ENCODE data around the gene PITPNM3.

Gene PITPNM3

DNA sequence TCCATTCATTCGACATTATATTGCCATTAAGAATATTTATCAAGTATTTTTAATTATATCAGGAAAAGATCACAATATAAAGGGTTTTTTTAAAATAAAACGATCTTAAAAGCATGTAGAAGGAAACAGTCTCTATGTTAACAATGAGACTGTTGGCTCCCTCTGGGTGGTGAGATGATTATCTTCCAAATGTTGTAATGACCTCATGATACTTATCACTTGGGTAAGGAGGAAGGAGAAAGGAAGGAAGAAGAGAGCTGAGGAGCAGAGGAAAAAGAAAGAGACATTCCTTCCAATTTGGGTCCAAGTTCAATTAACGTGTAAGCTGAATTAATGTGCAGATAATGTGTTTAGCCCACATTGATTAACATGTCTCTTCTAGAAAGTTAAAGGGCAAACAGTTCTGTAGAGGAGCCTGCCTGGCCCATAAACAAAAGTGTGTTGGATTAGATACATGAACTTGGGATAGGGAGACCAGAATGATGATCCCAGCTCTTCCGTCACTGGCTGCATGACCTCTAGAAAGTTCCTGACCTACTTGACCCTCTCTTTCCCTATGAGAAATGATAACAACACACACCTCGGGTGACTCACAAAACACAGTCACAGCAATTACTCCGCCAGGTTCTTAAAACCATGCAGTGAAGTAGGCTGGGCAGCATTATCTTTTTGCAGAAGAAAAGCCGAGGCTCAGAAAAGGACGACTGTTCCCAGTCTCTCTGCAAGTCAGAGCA lies 80.1 kb downstream of the PITPNM3 start:
- no peak overlapping the region for H3K27ac ChIP-seq (ENCODE audit: low read depth, low read length)
- no peaks in the 10 kb centered on the region for H3K27me3 ChIP-seq (ENCODE audit: control insufficient read depth, insufficient read depth, low read length)
- no peak overlapping the region for H3K4me3 ChIP-seq (ENCODE audit: low read depth, low read length)
- H3K9ac ChIP-seq (ENCODE audit: low read length): no peak overlapping the region
- H3K4me1 ChIP-seq (ENCODE audit: control insufficient read depth, insufficient read depth, low read length): peaks cover 41% of the 10 kb centered on the region
- no peaks in the 10 kb centered on the region for H3K9me3 ChIP-seq (ENCODE audit: control insufficient read depth, insufficient read depth, low read depth, low read length)
- no peaks in the 10 kb centered on the region for H3K36me3 ChIP-seq (ENCODE audit: control insufficient read depth, insufficient read depth, low read length)

DNA sequence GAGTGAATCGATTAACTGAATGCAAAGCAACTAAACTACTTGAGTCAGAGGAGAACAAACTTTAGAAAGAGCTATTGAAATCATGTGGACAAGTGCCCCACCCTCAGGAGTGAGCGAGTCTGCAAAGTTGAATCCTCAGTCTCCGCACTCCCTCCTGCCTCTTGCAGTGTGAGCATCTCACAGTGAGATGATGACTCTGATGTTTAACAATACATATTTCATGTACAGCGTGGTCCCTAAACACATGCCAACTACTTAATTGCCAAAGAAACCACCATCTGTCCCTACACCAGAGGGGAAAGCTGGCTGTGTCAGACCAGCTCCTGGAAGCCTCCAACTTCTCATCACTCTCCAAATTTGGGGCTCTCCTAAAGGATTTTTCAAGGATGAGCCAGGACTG lies 80.9 kb downstream of the PITPNM3 start:
- no peaks in the 10 kb centered on the region for H3K27me3 ChIP-seq (ENCODE audit: control insufficient read depth, insufficient read depth, low read length)
- H3K4me3 ChIP-seq (ENCODE audit: low read depth, low read length): no peak overlapping the region
- H3K9me3 ChIP-seq (ENCODE audit: control insufficient read depth, insufficient read depth, low read depth, low read length): no peaks in the 10 kb centered on the region
- H3K27ac ChIP-seq (ENCODE audit: low read depth, low read length): no peak overlapping the region
- H3K36me3 ChIP-seq (ENCODE audit: control insufficient read depth, insufficient read depth, low read length): no peaks in the 10 kb centered on the region
- no peak overlapping the region for H3K9ac ChIP-seq (ENCODE audit: low read length)
- H3K4me1 ChIP-seq (ENCODE audit: control insufficient read depth, insufficient read depth, low read length): peaks cover 43% of the 10 kb centered on the region

- Histone ChIP-seq H3K4me1 (ENCODE audit: control insufficient read depth, insufficient read depth, low read length) (peaks cover 38% of the 10 kb centered on the region), H3K27ac (ENCODE audit: low read depth, low read length) (no peak overlapping the region), H3K36me3 (ENCODE audit: control insufficient read depth, insufficient read depth, low read length) (no peaks in the 10 kb centered on the region), H3K9ac (ENCODE audit: low read length) (no peak overlapping the region), H3K9me3 (ENCODE audit: control insufficient read depth, insufficient read depth, low read depth, low read length) (no peaks in the 10 kb centered on the region), H3K4me3 (ENCODE audit: low read depth, low read length) (no peak overlapping the region), H3K27me3 (ENCODE audit: control insufficient read depth, insufficient read depth, low read length) (no peaks in the 10 kb centered on the region)
Observed at GRCh38 chr17:6474906-6475305, 81.4 kb downstream of the PITPNM3 start.

- Histone ChIP-seq H3K27me3 (ENCODE audit: control insufficient read depth, insufficient read depth, low read length) (no peaks in the 10 kb centered on the region), H3K9ac (ENCODE audit: low read length) (no peak overlapping the region), H3K36me3 (ENCODE audit: control insufficient read depth, insufficient read depth, low read length) (no peaks in the 10 kb centered on the region), H3K4me3 (ENCODE audit: low read depth, low read length) (no peak overlapping the region), H3K9me3 (ENCODE audit: control insufficient read depth, insufficient read depth, low read depth, low read length) (no peaks in the 10 kb centered on the region), H3K27ac (ENCODE audit: low read depth, low read length) (no peak overlapping the region), H3K4me1 (ENCODE audit: control insufficient read depth, insufficient read depth, low read length) (peaks cover 35% of the 10 kb centered on the region)
Observed at GRCh38 chr17:6474376-6474775, 82.0 kb downstream of the PITPNM3 start.

DNA sequence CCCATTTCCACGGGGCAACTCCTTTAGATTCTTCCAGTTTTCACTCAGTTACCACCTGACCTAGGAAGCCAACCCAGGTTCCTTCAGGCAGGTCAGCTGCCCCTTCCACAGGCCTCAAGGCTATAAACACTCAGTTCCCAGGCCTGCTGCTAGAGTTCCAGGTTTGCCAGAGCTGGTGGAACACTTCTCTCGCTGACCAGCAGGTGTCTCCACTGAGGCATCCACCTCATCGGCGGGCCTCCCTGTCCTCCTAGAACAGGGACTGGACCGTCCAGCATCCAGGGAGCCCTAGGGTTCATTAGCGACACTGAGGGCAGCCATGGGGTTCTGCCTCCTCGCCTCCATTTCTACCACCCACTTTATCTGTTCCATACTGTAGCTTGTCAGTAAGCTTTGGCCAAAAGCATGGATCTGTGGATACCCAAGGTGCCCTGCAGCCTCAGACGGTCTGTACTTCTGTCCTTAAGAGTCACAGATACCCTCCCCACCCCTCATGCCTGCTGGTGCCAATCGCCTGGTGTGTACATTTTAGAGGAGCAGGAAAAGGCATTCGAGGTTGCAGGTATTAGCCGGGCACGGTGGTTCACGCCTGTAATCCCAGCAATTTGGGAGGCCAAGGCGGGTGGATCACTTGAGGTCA lies 83.1 kb downstream of the PITPNM3 start:
- Histone ChIP-seq H3K9ac (ENCODE audit: low read length) (no peak overlapping the region), H3K27me3 (ENCODE audit: control insufficient read depth, insufficient read depth, low read length) (no peaks in the 10 kb centered on the region), H3K36me3 (ENCODE audit: control insufficient read depth, insufficient read depth, low read length) (no peaks in the 10 kb centered on the region), H3K9me3 (ENCODE audit: control insufficient read depth, insufficient read depth, low read depth, low read length) (no peaks in the 10 kb centered on the region), H3K4me3 (ENCODE audit: low read depth, low read length) (no peak overlapping the region), H3K27ac (ENCODE audit: low read depth, low read length) (no peak overlapping the region), H3K4me1 (ENCODE audit: control insufficient read depth, insufficient read depth, low read length) (peaks cover 35% of the 10 kb centered on the region)

DNA sequence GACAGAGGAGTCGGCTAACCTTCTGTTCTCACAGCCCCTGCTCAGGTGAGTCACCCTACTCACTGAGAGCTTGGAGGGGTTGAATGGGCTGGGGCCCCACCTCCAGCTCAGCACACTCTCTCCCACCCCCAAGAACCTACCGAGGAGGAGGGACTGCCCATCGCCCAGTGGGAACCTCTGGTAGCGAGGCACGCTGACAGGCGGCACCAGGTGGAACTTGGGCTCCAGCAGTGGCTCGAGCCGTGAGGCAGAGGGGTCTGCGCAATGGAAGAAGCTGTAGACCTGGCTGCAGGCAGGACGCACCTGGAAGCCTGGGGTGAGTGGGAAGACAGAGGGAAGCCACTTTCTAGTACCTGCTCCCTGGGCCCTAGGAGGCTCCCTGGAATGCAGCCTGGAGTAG lies 83.8 kb downstream of the PITPNM3 start:
- no peak overlapping the region for H3K27ac ChIP-seq (ENCODE audit: low read depth, low read length)
- no peaks in the 10 kb centered on the region for H3K27me3 ChIP-seq (ENCODE audit: control insufficient read depth, insufficient read depth, low read length)
- H3K9me3 ChIP-seq (ENCODE audit: control insufficient read depth, insufficient read depth, low read depth, low read length): peaks cover 3% of the 10 kb centered on the region
- no peak overlapping the region for H3K9ac ChIP-seq (ENCODE audit: low read length)
- H3K4me1 ChIP-seq (ENCODE audit: control insufficient read depth, insufficient read depth, low read length): peaks cover 35% of the 10 kb centered on the region
- H3K4me3 ChIP-seq (ENCODE audit: low read depth, low read length): no peak overlapping the region
- no peaks in the 10 kb centered on the region for H3K36me3 ChIP-seq (ENCODE audit: control insufficient read depth, insufficient read depth, low read length)

- H3K27me3 ChIP-seq (ENCODE audit: control insufficient read depth, insufficient read depth, low read length): no peaks in the 10 kb centered on the region
- H3K9ac ChIP-seq (ENCODE audit: low read length): no peak overlapping the region
- H3K9me3 ChIP-seq (ENCODE audit: control insufficient read depth, insufficient read depth, low read depth, low read length): peaks cover 9% of the 10 kb centered on the region
- H3K36me3 ChIP-seq (ENCODE audit: control insufficient read depth, insufficient read depth, low read length): no peaks in the 10 kb centered on the region
- H3K4me1 ChIP-seq (ENCODE audit: control insufficient read depth, insufficient read depth, low read length): peaks cover 35% of the 10 kb centered on the region
- no peak overlapping the region for H3K4me3 ChIP-seq (ENCODE audit: low read depth, low read length)
- no peak overlapping the region for H3K27ac ChIP-seq (ENCODE audit: low read depth, low read length)
Observed at GRCh38 chr17:6471531-6472465, 84.6 kb downstream of the PITPNM3 start.

GRCh38 chr17:6470751-6471521 lies 85.4 kb downstream of the PITPNM3 start:
- Histone ChIP-seq H3K27me3 (ENCODE audit: control insufficient read depth, insufficient read depth, low read length) (no peaks in the 10 kb centered on the region), H3K4me3 (ENCODE audit: low read depth, low read length) (no peak overlapping the region), H3K9ac (ENCODE audit: low read length) (no peak overlapping the region), H3K4me1 (ENCODE audit: control insufficient read depth, insufficient read depth, low read length) (peaks cover 32% of the 10 kb centered on the region), H3K27ac (ENCODE audit: low read depth, low read length) (no peak overlapping the region), H3K36me3 (ENCODE audit: control insufficient read depth, insufficient read depth, low read length) (no peaks in the 10 kb centered on the region), H3K9me3 (ENCODE audit: control insufficient read depth, insufficient read depth, low read depth, low read length) (peaks cover 9% of the 10 kb centered on the region)

DNA sequence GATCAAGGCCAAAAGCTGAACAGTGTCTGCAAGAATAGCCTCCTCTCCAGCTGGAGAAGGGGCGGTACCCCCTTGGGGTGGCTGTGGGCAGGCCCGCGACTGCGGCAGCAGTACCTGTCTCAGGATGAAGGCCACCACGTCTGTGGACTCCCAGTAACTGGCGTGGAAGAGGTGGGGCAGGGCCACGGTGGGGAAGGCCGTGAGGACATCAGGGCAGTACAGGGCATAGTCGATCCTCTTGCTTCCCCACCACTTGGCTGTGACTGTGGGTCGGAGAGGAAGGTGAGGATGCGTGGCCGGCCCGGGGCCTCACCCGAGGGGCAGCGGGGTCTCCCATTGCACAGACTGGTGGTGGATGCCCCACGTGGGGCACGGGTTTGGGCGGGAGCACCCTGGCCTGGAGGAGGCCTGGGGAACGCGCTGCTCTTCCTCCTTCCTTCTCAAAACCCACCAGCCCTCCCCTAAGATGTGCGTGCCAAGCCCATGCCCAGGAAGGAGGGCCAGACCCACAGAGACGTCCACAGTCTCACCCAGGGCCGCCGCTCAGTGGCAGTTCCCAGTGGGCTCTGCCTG lies 86.1 kb downstream of the PITPNM3 start:
- Histone ChIP-seq H3K27me3 (ENCODE audit: control insufficient read depth, insufficient read depth, low read length) (no peaks in the 10 kb centered on the region), H3K9ac (ENCODE audit: low read length) (no peak overlapping the region), H3K36me3 (ENCODE audit: control insufficient read depth, insufficient read depth, low read length) (no peaks in the 10 kb centered on the region), H3K4me1 (ENCODE audit: control insufficient read depth, insufficient read depth, low read length) (peaks cover 29% of the 10 kb centered on the region), H3K4me3 (ENCODE audit: low read depth, low read length) (no peak overlapping the region), H3K27ac (ENCODE audit: low read depth, low read length) (no peak overlapping the region), H3K9me3 (ENCODE audit: control insufficient read depth, insufficient read depth, low read depth, low read length) (peaks cover 9% of the 10 kb centered on the region)

GRCh38 chr17:6468051-6468790 lies 88.1 kb downstream of the PITPNM3 start:
- Histone ChIP-seq H3K36me3 (ENCODE audit: control insufficient read depth, insufficient read depth, low read length) (no peaks in the 10 kb centered on the region), H3K4me1 (ENCODE audit: control insufficient read depth, insufficient read depth, low read length) (peaks cover 22% of the 10 kb centered on the region), H3K27ac (ENCODE audit: low read depth, low read length) (no peak overlapping the region), H3K27me3 (ENCODE audit: control insufficient read depth, insufficient read depth, low read length) (no peaks in the 10 kb centered on the region), H3K4me3 (ENCODE audit: low read depth, low read length) (no peak overlapping the region), H3K9ac (ENCODE audit: low read length) (no peak overlapping the region), H3K9me3 (ENCODE audit: control insufficient read depth, insufficient read depth, low read depth, low read length) (peaks cover 9% of the 10 kb centered on the region)
